GM21423 (cell line): ENCODE results near the gene CHRM4.

ENCODE experiments used
- ATAC-seq: cut with Tn5 transposase; IDR thresholded peaks from one replicate; pipeline ENCODE4 v1.9.1; 2021; ENCODE audit warnings: mild to moderate bottlenecking, moderate library complexity; ENCODE audit not compliant: unreplicated experiment

Gene CHRM4

DNA sequence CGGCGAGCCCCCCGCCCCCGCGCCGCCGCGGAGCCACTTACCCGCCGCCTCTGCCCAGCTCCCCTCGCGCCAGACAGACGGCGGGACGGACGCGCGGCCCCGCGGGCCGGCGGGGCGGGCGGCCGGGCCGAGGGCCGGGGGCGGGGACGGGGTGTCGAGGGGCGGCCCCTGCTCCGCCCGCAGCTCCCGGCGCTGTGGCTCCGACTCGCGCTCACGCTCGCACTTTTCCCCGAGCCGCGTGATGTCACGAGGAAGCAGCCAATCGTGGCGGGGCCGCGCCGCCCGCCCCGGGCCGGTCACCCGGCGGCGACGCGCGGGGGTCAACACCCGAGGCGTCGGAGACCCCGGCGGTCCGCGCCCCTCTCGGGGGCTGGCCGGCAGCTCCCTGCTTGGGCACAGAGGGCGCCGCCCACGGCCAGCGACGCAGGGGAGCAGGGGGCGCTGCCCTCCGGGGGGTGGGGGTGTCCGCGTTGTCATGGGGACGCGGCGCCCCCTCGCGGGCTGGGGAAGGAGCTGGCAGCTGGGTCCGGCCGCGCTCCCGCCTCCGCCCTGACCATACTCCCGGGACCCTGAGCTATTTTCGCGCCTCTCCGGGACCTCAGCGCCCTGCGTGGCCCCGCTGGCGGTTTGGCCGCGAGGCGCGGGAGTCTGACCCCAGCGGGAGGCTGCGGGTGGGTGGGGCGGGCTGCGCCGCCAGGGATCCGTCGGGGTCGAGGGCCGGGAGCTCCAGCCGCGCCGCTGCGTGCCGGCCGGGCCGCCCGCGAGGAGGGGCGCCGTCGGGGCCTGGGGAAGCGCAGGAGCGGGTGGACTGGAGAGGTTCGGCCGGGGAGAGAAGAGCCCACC, at the start of gene CHRM4:
CHRM4 (minus strand) TSS at position 199 of the 843 bp plus-strand sequence. CDS start 5,219 bp downstream, outside the sequence.
- ATAC-seq, result no peak

DNA sequence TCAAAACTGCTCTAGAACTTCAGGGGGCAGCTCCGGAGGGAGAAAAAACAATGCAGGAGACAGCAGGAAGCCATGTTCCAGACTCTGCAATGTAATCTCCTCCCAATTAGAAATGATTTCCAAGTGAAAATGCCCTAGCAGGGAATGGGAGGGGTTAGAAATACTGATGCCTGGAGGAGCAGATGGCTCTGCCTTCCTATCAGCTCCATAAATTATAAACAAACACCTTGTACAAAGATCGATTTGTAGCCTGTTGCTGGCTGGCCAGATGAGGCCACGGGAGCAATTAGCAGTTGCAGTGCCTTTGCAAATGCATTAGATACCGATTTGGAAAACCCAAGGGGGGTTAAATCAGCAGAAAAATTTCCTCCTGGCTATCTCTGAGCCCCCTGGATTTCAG, 46.6 kb upstream of the CHRM4 start:
- no peak for ATAC-seq

DNA sequence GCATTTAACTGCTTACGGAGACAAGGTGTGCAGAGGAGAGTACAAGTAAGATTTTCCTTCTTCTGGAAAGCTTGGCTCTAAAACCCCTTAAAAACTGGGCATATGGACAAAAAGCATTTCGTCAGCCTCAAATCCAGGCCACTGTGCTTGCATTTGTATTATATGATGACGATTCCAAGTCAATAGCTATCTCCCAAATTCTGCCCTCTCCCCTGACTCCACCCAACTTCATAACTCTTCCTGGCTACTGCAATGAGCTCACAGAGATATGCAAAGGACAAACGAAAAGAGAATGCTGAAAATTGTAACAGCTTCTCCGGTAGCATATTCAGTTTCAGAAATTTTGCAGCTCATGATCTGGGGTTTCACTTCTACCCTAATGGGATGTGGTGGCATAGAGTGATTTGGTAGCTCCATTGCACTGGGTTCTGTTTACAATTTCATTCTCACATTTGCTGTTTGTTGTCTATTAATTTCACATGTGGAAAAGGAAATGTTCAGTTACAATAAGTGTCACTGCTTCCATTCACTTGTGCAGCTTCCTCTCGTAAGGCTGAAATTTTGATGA, 45.6 kb upstream of the CHRM4 start:
- ATAC-seq, result no peak

DNA sequence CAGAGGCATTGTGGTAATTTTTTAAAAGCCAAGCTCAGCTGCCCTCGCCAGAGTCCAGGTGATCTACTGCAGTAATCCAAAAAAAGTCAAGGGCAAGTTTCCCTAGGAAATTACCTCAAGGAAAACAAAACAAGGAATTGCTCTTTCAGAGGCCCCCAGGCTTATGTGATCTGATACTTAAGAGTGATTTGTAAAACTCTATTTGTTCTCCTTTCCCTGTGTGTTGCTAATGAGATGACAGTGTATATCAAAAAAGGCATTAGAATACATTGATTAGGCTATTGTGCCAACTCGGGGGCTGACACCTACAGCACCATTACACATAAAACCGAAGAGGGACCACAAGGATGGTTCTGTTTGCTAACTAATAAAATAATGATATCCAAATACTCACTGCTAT, 44.5 kb upstream of the CHRM4 start:
- ATAC-seq, result no peak

DNA sequence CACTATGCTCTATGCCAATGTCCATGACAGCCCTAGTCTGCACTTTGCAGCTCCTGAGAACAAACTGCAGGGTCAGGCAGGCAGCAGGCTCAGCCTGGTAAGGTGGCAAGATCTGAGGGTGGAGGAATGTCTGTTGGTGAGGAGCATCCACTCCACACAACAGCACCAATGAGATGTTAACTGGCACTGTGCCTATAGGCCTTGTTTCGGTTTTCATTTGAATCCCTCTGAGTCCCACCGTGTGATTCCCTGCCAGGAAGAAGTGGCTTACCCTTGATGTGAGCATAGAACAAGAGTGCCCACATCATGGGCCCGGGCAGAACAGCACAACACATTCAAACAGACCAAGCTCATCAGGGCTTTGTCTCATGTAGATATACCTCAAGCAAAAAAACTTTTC, 44.1 kb upstream of the CHRM4 start:
- no peak for ATAC-seq

DNA sequence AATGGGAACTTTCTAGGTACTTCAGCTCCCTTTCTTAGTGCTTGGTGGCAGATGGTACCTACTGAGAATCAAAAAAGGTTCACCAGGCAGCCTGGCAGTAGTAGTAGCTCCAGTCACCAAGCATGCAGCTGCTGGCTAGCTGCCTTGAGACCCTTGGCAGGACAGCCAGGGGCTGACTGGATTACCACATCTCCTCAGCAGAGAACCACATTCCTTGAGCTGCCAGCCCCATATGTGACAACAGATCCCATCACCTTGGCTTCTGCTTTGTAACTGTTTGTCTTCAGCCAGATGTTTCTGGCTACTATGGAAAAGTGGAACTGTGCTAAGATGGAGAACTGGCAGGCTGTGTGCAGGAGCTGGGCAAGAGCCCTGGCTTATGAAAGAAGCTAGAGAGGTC, 39.6 kb upstream of the CHRM4 start:
- ATAC-seq, result no peak

DNA sequence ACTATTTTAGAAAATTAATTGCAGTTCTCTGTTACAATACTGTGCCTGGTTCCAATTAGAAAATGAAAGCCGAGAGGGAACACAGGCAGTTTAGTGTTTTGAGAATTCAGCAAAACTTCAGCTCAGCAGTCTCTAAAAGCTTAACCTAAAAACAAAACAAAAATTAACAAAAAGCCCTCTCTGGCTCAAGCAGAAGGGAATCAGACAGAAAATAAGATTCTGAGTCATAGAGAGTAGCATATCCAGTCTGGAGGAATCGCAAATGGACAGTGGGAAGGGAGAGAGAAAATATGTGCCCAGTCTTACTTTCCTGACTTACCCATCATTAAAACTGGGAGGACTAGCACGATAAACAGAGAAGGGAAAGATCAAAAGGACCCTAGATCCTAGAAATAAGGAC, 38.1 kb upstream of the CHRM4 start:
- ATAC-seq, result no peak

DNA sequence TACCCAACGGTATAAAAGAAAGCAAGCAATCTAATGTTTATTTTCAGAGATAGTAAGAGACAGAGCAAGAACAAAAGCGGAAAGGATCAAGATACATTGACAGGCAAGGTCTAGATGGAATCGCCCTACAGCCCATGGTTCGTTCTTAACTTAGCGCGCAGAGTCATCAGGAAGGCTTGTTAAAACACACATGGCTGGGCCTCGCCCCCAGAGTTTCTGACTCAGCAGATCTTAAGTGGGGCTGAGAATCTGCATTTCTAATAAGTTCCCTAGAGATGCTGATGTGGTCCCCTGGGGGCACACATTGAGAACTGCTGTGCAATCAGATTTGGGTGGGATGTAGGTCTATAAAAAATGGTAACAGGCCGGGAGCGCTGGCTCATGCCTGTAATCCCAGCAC, 35.8 kb upstream of the CHRM4 start:
- no peak for ATAC-seq

DNA sequence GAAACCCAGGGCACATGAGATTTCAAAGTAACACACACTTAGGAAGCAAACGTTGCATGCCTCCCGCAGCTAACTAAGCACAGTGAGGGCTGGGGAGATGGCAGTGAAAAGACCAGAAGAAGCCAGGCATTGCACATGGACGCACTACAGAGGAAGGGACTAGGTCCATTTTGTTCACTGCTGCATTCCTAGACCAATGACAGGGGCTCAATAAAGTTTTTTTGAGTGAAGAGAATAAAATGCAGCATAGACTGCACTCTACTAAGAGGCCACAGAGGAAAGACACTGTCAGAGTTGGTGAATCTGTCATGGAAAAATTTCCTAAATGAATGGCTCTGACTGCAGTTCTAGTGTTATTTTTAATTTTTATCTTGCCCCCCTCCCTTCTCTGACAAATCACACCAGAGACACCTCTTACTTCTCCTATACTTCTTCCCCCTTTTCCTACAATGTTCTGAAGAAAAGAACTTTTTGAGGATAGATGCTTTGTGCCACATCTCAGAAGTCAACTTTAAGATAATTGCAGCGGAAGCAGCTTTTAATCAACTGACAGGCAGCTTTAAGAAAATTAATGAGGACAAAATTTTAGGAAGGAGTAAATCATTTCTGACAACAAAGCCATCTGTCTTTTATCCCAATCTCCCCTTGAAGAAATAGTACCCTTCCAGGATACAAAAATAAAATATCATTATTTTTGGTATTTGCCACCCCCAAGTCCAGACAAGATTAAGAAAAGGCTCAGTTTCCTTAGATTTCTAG, 34.8 kb upstream of the CHRM4 start:
- no peak for ATAC-seq

DNA sequence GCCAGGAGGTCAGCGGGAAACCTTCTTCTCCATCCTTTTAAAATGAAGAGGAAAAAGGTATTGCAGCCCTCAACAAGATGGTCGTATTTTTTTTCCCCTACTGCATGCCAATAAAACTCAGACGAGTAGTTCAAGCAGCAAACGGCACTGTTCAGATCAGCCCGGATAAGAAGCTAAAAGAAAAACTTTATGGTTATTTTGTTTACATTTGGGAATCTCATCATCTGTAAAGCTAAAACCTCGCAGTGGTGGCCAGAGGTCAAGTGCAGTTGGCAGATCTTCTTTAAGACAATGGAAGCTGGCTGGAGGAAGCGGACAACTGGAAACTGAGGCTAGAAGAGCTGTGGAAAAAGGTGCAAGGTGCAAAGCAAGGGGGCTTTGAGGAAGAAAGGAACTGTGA, 31.0 kb upstream of the CHRM4 start:
- no peak for ATAC-seq

DNA sequence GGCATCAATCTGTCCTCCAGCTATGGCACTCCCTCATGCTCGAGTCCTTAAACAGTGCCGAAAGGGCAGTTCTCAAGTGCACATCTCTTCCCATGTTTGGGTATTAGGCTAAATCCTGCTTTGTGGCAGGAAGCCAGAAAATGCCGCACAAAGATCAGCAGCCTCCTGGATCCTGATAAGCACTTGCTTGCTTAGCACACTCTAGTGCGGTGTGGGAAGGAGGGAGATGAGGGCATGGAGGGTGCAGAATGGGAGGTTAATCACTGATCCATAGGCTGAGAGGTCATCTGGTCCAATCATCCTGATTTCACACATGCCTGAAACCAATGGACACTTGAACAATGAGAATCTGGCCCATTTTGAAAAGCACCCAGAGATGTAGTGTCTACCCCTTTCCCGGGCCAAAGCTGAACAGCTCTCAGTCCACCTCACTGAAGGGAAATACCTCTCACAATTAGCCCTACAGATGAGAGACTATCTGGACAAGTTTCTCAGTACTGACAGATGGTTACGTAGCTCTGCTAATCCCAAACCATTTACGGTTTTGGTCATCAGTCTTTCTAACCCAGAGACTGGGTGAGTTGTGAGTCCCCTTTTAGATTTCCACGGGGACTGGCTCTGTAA, 29.8 kb upstream of the CHRM4 start:
- no peak for ATAC-seq

DNA sequence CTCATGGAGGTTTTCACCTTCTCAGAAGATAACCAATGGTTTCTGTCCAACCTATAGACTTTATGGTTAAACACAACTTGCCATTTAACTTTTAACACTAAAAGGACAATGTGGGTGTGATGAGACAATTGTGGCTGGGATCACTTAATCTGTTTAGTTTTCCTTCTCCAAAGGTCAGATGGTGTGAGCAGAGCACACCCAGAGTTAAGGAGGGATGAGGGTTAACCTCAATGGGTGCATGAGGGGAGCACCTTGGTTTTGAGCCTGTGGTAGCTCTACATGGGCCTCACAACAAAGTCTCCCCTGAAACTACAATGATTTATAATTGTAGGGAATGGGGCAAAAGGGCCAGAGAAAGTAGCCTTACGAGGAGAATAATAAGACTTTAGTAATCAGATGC, 28.9 kb upstream of the CHRM4 start:
- no peak for ATAC-seq

DNA sequence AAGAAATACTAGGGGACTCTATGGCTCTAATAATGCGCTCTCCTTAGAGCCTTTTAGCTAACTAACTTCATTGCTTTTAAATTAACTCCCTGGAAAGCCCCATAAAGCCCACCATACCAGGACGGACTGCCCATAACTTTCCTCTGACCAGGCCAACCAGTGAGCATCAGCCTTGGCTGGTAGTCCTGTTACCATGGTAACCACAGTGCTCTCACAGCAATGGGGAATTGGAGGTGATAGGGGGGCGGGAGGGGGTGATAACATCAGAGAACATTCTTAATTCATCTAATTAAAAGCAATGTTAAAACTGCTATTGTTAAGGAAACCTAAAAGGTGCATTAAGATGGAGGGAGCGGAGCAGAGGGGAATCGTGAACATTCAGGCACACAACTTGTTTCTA, 27.2 kb upstream of the CHRM4 start:
- no peak for ATAC-seq

DNA sequence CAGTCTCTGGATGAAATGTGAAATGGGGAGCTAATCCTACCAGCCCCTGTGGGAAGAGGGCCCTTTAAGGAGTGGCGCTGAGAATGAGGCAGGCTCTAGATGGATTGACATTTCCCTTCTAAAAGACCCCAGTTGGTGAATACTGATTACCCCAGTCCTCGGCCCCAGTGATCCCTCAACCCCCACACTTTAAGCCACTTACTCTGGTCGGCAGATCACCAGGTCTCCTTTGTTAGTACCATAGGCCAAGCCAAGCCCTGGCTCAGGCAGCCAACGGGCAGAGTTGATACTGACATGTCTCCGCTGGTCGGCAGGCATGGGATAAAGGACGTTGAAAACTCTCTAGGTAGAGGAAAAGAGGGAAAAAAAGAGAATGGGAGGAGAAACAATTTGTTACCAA, 26.1 kb upstream of the CHRM4 start:
- no peak for ATAC-seq

DNA sequence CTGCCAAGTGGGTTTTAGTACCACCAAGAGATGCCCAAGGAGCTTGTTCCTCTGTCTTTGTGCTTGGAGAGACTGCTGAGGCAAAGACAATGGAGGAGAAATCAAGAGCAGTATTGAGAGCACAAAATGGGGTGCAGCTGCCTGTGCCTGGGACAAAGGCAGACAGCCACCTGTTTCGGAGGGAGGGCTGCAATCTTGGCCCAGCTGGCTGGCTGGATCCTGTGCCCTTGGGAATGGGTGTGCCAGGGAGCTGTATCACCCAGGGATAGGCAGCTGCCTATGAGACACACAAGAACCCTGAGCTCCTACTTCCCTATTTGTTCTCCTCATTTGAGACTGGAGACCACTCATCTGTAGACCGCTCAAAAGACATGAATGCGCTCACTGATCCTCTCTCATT, 23.3 kb upstream of the CHRM4 start:
- ATAC-seq, result no peak

DNA sequence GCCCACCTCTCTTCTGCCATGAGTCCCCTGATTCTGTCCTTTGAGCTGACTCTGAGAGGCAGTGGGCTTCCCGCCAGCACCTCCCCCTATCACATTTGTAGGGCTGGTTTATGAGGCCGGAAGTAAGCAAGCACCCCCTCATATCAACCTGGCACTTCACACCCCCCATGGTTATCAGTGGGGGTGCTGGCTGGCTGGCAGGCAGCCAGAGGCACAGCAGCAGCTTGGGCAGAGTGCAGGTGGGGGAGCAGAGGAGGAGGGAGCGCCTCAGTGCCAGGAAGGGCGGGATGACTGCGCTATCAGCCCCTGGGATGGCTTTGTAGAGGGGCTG, 22.9 kb upstream of the CHRM4 start:
- no peak for ATAC-seq

DNA sequence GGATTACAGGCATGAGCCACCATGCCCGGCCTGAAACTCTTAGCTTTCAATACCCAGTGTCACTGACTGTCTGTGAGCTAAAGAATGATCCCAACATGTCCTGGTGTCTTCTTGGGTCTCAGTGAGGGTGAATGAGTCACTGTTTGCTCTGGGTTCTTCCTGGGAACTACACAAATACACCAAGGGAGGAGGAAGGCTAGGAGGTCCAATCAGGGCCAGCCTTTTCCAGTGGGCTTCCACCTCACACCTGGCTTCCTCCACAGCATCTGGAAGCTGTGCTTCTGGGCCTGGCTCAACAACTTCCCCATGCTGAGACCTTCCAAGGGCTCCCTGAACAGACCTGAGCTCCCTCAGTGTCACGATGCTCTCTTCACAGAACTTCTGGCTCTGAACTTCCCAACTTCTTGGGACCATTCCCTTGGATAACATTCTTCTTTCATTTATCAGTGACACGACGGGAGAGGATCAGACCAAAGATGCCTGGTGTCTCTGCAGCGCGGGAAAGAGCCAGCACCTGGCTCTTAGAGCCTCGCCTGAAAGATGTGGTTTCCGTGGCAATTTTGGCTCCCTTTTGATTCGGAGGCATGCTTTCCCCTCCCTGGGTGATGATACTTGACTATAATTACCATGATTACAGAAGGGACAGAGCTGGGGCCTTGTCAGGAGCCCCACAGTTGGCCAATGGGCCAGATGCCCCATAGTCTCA, 22.3 kb upstream of the CHRM4 start:
- no peak for ATAC-seq

DNA sequence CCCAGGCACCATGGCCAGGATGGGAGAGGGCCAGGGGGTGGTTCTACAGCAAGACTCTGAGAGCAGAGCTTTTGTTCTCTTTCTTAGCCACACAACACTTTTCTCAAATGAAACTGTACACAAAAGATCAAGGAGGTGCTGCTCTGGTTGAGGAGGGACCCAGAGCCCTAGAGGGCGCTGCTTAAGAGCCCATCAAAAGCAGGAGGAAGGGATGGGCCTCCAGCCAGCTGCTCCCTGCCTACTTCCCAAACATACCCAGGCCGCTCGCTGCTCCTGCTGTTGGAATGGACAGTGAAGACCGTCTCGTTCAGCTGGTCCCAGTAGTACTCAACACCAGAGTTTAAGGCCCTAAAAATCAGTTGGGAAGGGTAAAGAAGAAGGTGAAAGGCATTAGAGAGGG, 18.4 kb upstream of the CHRM4 start:
- no peak for ATAC-seq

DNA sequence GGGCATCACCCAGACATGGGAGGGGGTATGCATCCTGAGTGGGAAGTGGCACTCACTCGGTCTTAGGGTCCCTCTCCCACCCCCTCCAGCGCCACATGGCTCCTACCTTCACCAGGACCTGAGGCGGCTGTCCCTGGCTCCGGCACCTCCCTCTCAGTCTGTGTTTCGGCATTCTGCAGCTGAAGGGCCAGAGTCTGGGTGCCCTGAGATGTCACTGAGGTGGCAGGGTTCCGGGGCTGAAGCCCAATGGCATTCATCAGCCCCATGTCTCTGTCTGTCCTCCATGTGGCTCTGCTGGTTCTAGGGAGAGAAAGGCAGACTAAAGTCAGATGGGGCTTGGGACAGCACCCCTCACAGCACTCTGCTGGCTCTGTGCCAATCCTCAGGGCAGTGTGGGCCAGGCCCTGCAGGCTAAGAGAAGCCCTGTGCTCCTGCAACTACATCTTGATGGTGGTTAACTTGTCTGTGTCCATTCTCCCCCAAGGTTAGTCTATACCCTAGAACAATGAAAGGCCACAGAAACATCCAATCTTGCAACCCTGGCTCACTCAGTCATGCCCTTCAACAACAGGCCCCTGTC, 16.9 kb upstream of the CHRM4 start:
- no peak for ATAC-seq

DNA sequence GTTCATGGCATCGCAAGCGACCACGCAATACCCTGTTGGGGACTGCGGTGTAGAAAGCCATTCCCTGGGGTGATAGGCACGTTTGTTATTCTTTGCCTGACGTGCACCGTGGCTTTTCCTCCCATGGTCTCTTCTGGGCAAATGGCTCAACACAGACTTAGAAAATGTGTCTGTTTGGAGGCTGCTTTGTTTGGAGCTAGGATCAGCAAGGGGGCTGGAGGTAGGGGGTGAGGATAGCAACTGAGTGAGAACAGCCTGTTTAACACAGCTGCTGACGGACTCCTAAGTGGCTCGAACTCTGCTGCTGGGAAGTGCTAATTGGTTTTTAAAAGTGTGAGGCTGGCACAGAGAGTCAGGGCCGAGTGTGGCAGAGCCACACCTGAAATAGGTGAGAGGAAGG, 16.1 kb upstream of the CHRM4 start:
- no peak for ATAC-seq
